OCI-LY1 (cell line): Measurements from ENCODE around the gene SCN4B.

Source experiments
- H2AFZ ChIP-seq: fragments of 200-600 bp; sonication (generic), shearing (Covaris generic); 2 replicates; pipeline ENCODE4 v1.6.0; 2014; ENCODE audit warnings: antibody characterized with exemption, mild to moderate bottlenecking, low read length
- H3F3A ChIP-seq: fragments of 200-600 bp; sonication (generic), shearing (Covaris generic); 2 replicates; pipeline ENCODE4 v1.6.0; 2014; ENCODE audit warnings: mild to moderate bottlenecking, antibody characterized with exemption, low read length, moderate library complexity; ENCODE audit not compliant: insufficient read depth
- H3K27ac ChIP-seq: fragments of 200-600 bp; sonication (generic); 2 replicates; pipeline ENCODE4 v1.5.1; 2014; ENCODE audit warnings: low read length, mixed run types, mild to moderate bottlenecking, low read depth; ENCODE audit not compliant: poor library complexity, severe bottlenecking
- H3K27me3 ChIP-seq: fragments of 200-600 bp; sonication (generic); 2 replicates; pipeline ENCODE4 v1.6.0; 2014; ENCODE audit warnings: antibody characterized with exemption, mild to moderate bottlenecking, low read length, moderate library complexity; ENCODE audit not compliant: insufficient read depth
- H3K36me3 ChIP-seq: fragments of 200-600 bp; sonication (generic); 2 replicates; pipeline ENCODE4 v1.6.1; 2014; ENCODE audit warnings: mild to moderate bottlenecking, antibody characterized with exemption, low read length, moderate library complexity, mixed read lengths; ENCODE audit not compliant: insufficient read depth
- H3K4me1 ChIP-seq: fragments of 200-600 bp; sonication (generic); 2 replicates; pipeline ENCODE4 v1.5.1; 2014; ENCODE audit warnings: mild to moderate bottlenecking, low read length, moderate library complexity; ENCODE audit not compliant: insufficient read depth, severe bottlenecking
- H3K4me2 ChIP-seq: fragments of 200-600 bp; sonication (generic), shearing (Covaris generic); 2 replicates; pipeline ENCODE4 v1.6.1; 2014; ENCODE audit warnings: low read length
- H3K4me3 ChIP-seq: fragments of 200-600 bp; sonication (generic); 2 replicates; pipeline ENCODE4 v1.5.1; 2014; ENCODE audit warnings: low read length, low read depth, mild to moderate bottlenecking, mixed read lengths; ENCODE audit not compliant: poor library complexity, severe bottlenecking
- H3K79me2 ChIP-seq: fragments of 200-600 bp; shearing (Covaris generic); 2 replicates; pipeline ENCODE4 v1.6.1; 2016; ENCODE audit warnings: mixed run types, low read length, mixed read lengths; ENCODE audit not compliant: insufficient read depth
- H3K9ac ChIP-seq: fragments of 200-600 bp; sonication (generic), shearing (Covaris generic); 2 replicates; pipeline ENCODE4 v1.6.1; 2014; ENCODE audit warnings: mild to moderate bottlenecking, low read length, mixed read lengths
- H3K9me2 ChIP-seq: fragments of 200-600 bp; sonication (generic), shearing (Covaris generic); 2 replicates; pipeline ENCODE4 v1.6.1; 2014; ENCODE audit warnings: low read depth, mild to moderate bottlenecking, low read length, mixed read lengths
- H3K9me3 ChIP-seq: fragments of 200-600 bp; shearing (Covaris generic); 2 replicates; pipeline ENCODE4 v1.6.1; 2014; ENCODE audit warnings: low read length, mixed read lengths
- H4K20me1 ChIP-seq: fragments of 200-600 bp; sonication (generic), shearing (Covaris generic); 2 replicates; pipeline ENCODE4 v1.6.0; 2016; ENCODE audit warnings: mild to moderate bottlenecking, low read length; ENCODE audit not compliant: insufficient read depth
- CTCF ChIP-seq: fragments of 200-600 bp; sonication (generic), shearing (Covaris generic); IDR thresholded peaks from 2 replicates; pipeline ENCODE4 v1.5.1; 2017; ENCODE audit warnings: mild to moderate bottlenecking, antibody characterized with exemption, low read length, moderate library complexity, mixed read lengths
- EZH2 ChIP-seq: fragments of 200-600 bp; sonication (generic), shearing (Covaris generic); IDR thresholded peaks from 2 replicates; pipeline ENCODE4 v1.8.0; 2017; ENCODE audit warnings: borderline replicate concordance, mixed run types, mild to moderate bottlenecking, antibody characterized with exemption, low read length, moderate library complexity, mixed read lengths

The SCN4B gene

GRCh38 chr11:118135051-118135795 is 17.4 kb downstream of the SCN4B start:
- H3K79me2 ChIP-seq = no peaks in the 10 kb centered on the region
- TF ChIP-seq CTCF (no peak), EZH2 (no peak)
- H3K9ac ChIP-seq = no peak overlapping the region
- no peaks in the 10 kb centered on the region for H4K20me1 ChIP-seq
- no peak overlapping the region for H3K4me3 ChIP-seq
- no peak overlapping the region for H3K27ac ChIP-seq
- H3K36me3 ChIP-seq = no peaks in the 10 kb centered on the region
- no peaks in the 10 kb centered on the region for H3K4me1 ChIP-seq
- no peaks in the 10 kb centered on the region for H3K9me2 ChIP-seq
- H3K4me2 ChIP-seq = no peak overlapping the region
- no peaks in the 10 kb centered on the region for H3K9me3 ChIP-seq
- H3F3A ChIP-seq = no peaks in the 10 kb centered on the region
- H3K27me3 ChIP-seq = no peaks in the 10 kb centered on the region
- no peak overlapping the region for H2AFZ ChIP-seq

GRCh38 chr11:118133816-118134215 is 18.8 kb downstream of the SCN4B start:
- no peaks in the 10 kb centered on the region for H3K27me3 ChIP-seq
- no peaks in the 10 kb centered on the region for H3K36me3 ChIP-seq
- H3K4me3 ChIP-seq = no peak overlapping the region
- no peak overlapping the region for H3K27ac ChIP-seq
- no peaks in the 10 kb centered on the region for H3K79me2 ChIP-seq
- H2AFZ ChIP-seq = no peak overlapping the region
- no peaks in the 10 kb centered on the region for H3F3A ChIP-seq
- H3K4me2 ChIP-seq = no peak overlapping the region
- no peaks in the 10 kb centered on the region for H4K20me1 ChIP-seq
- H3K4me1 ChIP-seq = no peaks in the 10 kb centered on the region
- no peaks in the 10 kb centered on the region for H3K9me3 ChIP-seq
- TF ChIP-seq EZH2 (no peak), CTCF (no peak)
- no peak overlapping the region for H3K9ac ChIP-seq
- H3K9me2 ChIP-seq = no peaks in the 10 kb centered on the region

GRCh38 chr11:118132385-118133151 is 20.1 kb downstream of the SCN4B start:
- Histone ChIP-seq H3K4me2 (no peak overlapping the region), H3K9ac (no peak overlapping the region), H3K27ac (no peak overlapping the region), H3K79me2 (no peaks in the 10 kb centered on the region), H2AFZ (no peak overlapping the region), H3K36me3 (no peaks in the 10 kb centered on the region), H3K9me3 (no peaks in the 10 kb centered on the region), H3F3A (no peaks in the 10 kb centered on the region), H3K4me3 (no peak overlapping the region), H3K9me2 (no peaks in the 10 kb centered on the region), H4K20me1 (no peaks in the 10 kb centered on the region), H3K27me3 (no peaks in the 10 kb centered on the region), H3K4me1 (no peaks in the 10 kb centered on the region)
- TF ChIP-seq EZH2 = no peak
- TF ChIP-seq CTCF = no peak
